GM12878 (cell line): ENCODE data around the gene PDZRN4. TPM values are rescaled to one million over a fixed set of nuclear protein-coding genes. Genes with fewer than 3 reads are reported as not detected.

Experiments used
- ATAC-seq: fragments of 200-7000 bp; cut with Tn5 transposase; 3 replicates; pipeline ENCODE4 v1.9.1; 2020; ENCODE audit warnings: mild to moderate bottlenecking, moderate library complexity
- BruUV-seq: library from RNA; stranded (reverse); fragments of 400-500 nt; replicated peaks from 2 replicates; lab custom pipeline; 2021; lab: Mats Ljungman, UMichigan
- CTCF ChIA-PET: fragments of 300-600 bp; sonication (Branson Sonifier 250); formaldehyde crosslinking; extraction: SDS; loops from one replicate; lab custom pipeline; 2021; ENCODE audit warnings: inconsistent platforms; lab: Yijun Ruan, JAX
- POLR2A ChIA-PET: fragments of 350-600 bp; formaldehyde crosslinking; extraction: SDS; loops from one replicate; lab custom pipeline; 2021; ENCODE audit warnings: inconsistent platforms; lab: Charles Lee
- RAD21 ChIA-PET: fragments of 300-600 bp; sonication (Branson Sonifier 250); formaldehyde crosslinking; loops from one replicate; lab custom pipeline; 2023; ENCODE audit warnings: antibody characterized with exemption; ENCODE audit not compliant: unreplicated experiment; lab: Charles Lee
- SMC1A ChIA-PET: fragments of 300-600 bp; sonication (Branson Sonifier 250); formaldehyde crosslinking; loops from one replicate; lab custom pipeline; 2023; ENCODE audit not compliant: unreplicated experiment, uncharacterized antibody; lab: Charles Lee
- DNase-seq: peaks from one replicate; pipeline ENCODE4 v3.0.0-alpha.2; 2011; ENCODE audit warnings: low read depth, low spot score
- FAIRE-seq: peaks from 3 replicates; lab custom pipeline; 2011; peaks lifted over from hg19 to GRCh38; lab: Jason Lieb, UNC
- H2AFZ ChIP-seq: 2 replicates; pipeline ENCODE4 v1.6.0; 2011; ENCODE audit warnings: low read depth, low read length, control low read depth; ENCODE audit not compliant: control insufficient read depth
- H3K27ac ChIP-seq: 2 replicates; pipeline ENCODE4 v1.5.1; 2011; ENCODE audit warnings: control low read depth; ENCODE audit not compliant: control insufficient read depth, insufficient read depth
- H3K27me3 ChIP-seq, 2 experiments: replicated peaks in 1 of 2; 2 replicates each; pipeline versions ENCODE4 v1.6.0 to v1.6.1; 2011; ENCODE audit warnings: low read length in 1 of 2; ENCODE audit not compliant: control insufficient read depth in 2 of 2, insufficient read depth in 2 of 2
- H3K36me3 ChIP-seq, 2 experiments: 2 replicates each; pipeline ENCODE4 v1.5.1; 2011; ENCODE audit warnings: low read length in 1 of 2; ENCODE audit not compliant: control insufficient read depth in 2 of 2, insufficient read depth in 2 of 2
- H3K4me1 ChIP-seq: 2 replicates; pipeline ENCODE4 v1.6.1; 2011; ENCODE audit warnings: mild to moderate bottlenecking, low read length, moderate library complexity, mixed read lengths; ENCODE audit not compliant: control insufficient read depth, insufficient read depth
- H3K4me2 ChIP-seq: 2 replicates; pipeline ENCODE4 v1.6.0; 2011; ENCODE audit warnings: control low read depth; ENCODE audit not compliant: control insufficient read depth, insufficient read depth
- H3K4me3 ChIP-seq: fragments of 200-600 bp; sonication (generic); 2 replicates; pipeline ENCODE4 v1.5.1; 2016
- H3K79me2 ChIP-seq: 2 replicates; pipeline ENCODE4 v1.6.0; 2011; ENCODE audit warnings: low read length; ENCODE audit not compliant: control insufficient read depth, insufficient read depth
- H3K9ac ChIP-seq: 2 replicates; pipeline ENCODE4 v1.8.0; 2011; ENCODE audit warnings: low read length, control low read depth, mixed read lengths; ENCODE audit not compliant: control insufficient read depth, insufficient read depth
- H3K9me3 ChIP-seq: replicated peaks from 3 replicates; pipeline ENCODE4 v1.5.1; 2011; ENCODE audit warnings: mild to moderate bottlenecking, low read length; ENCODE audit not compliant: control insufficient read depth, insufficient read depth
- H4K20me1 ChIP-seq: 2 replicates; pipeline ENCODE4 v1.6.0; 2011; ENCODE audit not compliant: control insufficient read depth, insufficient read depth
- BCL11A ChIP-seq: IDR thresholded peaks from 2 replicates; pipeline ENCODE4 v1.6.1; 2011; ENCODE audit warnings: low read depth, low read length
- BMI1 ChIP-seq: fragments of 450-650 bp; IDR thresholded peaks from 2 replicates; pipeline ENCODE4 v1.6.1; 2016; ENCODE audit warnings: mild to moderate bottlenecking, moderate library complexity, borderline replicate concordance
- CREM ChIP-seq: IDR thresholded peaks from 2 replicates; pipeline ENCODE4 v1.6.1; 2014; ENCODE audit warnings: antibody characterized with exemption, low read depth
- CUX1 ChIP-seq: IDR thresholded peaks from 2 replicates; pipeline ENCODE4 v1.6.1; 2012; ENCODE audit warnings: improper control_type of control experiment, low read depth, low read length; ENCODE audit not compliant: insufficient replicate concordance
- DPF2 ChIP-seq: fragments of 450-650 bp; IDR thresholded peaks from 2 replicates; pipeline ENCODE4 v1.6.1; 2017; ENCODE audit warnings: mild to moderate bottlenecking
- EED ChIP-seq: sonication (generic); IDR thresholded peaks from 2 replicates; pipeline ENCODE4 v1.6.1; 2016; ENCODE audit warnings: antibody characterized with exemption, low read depth
- EP300 ChIP-seq, 2 experiments: fragments of 150-350 bp in 1 of 2; IDR thresholded peaks; 2 replicates each; pipeline ENCODE4 v1.6.1; 2011 to 2012; ENCODE audit warnings: low read depth in 2 of 2, low read length in 2 of 2, borderline replicate concordance in 1 of 2, improper control_type of control experiment in 1 of 2, inconsistent platforms in 1 of 2; ENCODE audit not compliant: control insufficient read depth in 1 of 2
- FOXM1 ChIP-seq: IDR thresholded peaks from 2 replicates; pipeline ENCODE4 v1.6.1; 2012; ENCODE audit warnings: low read depth, mild to moderate bottlenecking, inconsistent platforms, low read length, moderate library complexity
- GABPA ChIP-seq: IDR thresholded peaks from 2 replicates; pipeline ENCODE4 v1.6.1; 2014; ENCODE audit warnings: antibody characterized with exemption, low read depth, mild to moderate bottlenecking, inconsistent platforms
- IKZF1 ChIP-seq: fragments of 450-650 bp; conservative IDR thresholded peaks from 2 replicates; pipeline ENCODE4 v1.6.1; 2017; ENCODE audit warnings: antibody characterized with exemption, mild to moderate bottlenecking
- IKZF2 ChIP-seq, 2 experiments: fragments of 450-650 bp; IDR thresholded peaks; 2 replicates each; pipeline ENCODE4 v1.6.1; 2017; ENCODE audit warnings: mild to moderate bottlenecking in 2 of 2, moderate library complexity in 2 of 2
- IRF4 ChIP-seq: IDR thresholded peaks from 2 replicates; pipeline ENCODE4 v1.6.1; 2011; ENCODE audit warnings: low read depth, low read length
- KAT2A ChIP-seq: conservative IDR thresholded peaks from 2 replicates; pipeline ENCODE4 v1.6.1; 2011; ENCODE audit warnings: low read depth, low read length; ENCODE audit not compliant: control insufficient read depth
- MLLT1 ChIP-seq: fragments of 450-650 bp; IDR thresholded peaks from 2 replicates; pipeline ENCODE4 v1.6.1; 2016; ENCODE audit warnings: mild to moderate bottlenecking
- NFIC ChIP-seq: IDR thresholded peaks from 2 replicates; pipeline ENCODE4 v1.6.1; 2012; ENCODE audit warnings: low read depth, mild to moderate bottlenecking, inconsistent platforms, low read length, moderate library complexity
- NR2C1 ChIP-seq: fragments of 450-650 bp; IDR thresholded peaks from 2 replicates; pipeline ENCODE4 v1.6.1; 2017; ENCODE audit warnings: antibody characterized with exemption, mild to moderate bottlenecking, moderate library complexity
- ZNF217 ChIP-seq: fragments of 450-650 bp; IDR thresholded peaks from 2 replicates; pipeline ENCODE4 v1.6.1; 2017; ENCODE audit warnings: antibody characterized with exemption, mild to moderate bottlenecking
- ZZZ3 ChIP-seq: IDR thresholded peaks from 2 replicates; pipeline ENCODE4 v1.6.1; 2011; ENCODE audit warnings: low read depth; ENCODE audit not compliant: control insufficient read depth, insufficient read length
- WGBS: methylation state at CpG from one replicate; pipeline ENCODE4 v1.1.6; 2016; ENCODE audit warnings: low lambda C conversion rate; ENCODE audit not compliant: insufficient replicate concordance, insufficient coverage; ENCODE audit errors: missing lambda C conversion rate; 5-methylcytosine and 5-hydroxymethylcytosine counted together
- in situ Hi-C: fragments of 300-500 bp; cut with MboI; formaldehyde crosslinking; loops from 9 replicates; pipeline ENCODE4 v1.14.3; 2018; ENCODE audit warnings: mixed read lengths
- intact Hi-C: fragments of 100-400 bp; cut with micrococcal nuclease; formaldehyde crosslinking; loops from one replicate; pipeline ENCODE4 v1.14.2; 2022; ENCODE audit not compliant: unreplicated experiment
- polyA plus RNA-seq, 11 experiments: library from polyadenylated mRNA; depleted of rRNA in 4 of 11; unstranded in 6 of 11; stranded (reverse) in 5 of 11; fragments of >200 nt; fragmentation: Nextera tagmentation in 4 of 11; fragmentation: Illumina TruSeq in 1 of 11; extraction: Ambion mirVana in 4 of 11; extraction: Trizol in 1 of 11; gene quantifications; 1 replicate in 1 of 11; 2 replicates in 10 of 11; pipeline versions ENCODE4 v1.2.1 to v1.2.3, GENCODE V29; 2011 to 2016; ENCODE audit warnings: inconsistent platforms in 2 of 11, missing spikeins in 2 of 11, low read depth in 1 of 11
- total RNA-seq, 4 experiments: library from RNA; depleted of rRNA in 3 of 4; stranded (reverse); fragments of >200 nt in 3 of 4; fragmentation: Illumina TruSeq in 1 of 4; extraction: Trizol in 1 of 4; gene quantifications; 2 replicates each; pipeline versions ENCODE4 v1.2.1 to v1.2.3, GENCODE V29; 2013 to 2021

The PDZRN4 gene
- total and polyA plus RNA-seq, 10 of the 15 experiments (the other 5 are each of a cell fraction or from before 2014, with no cell fraction given): 0.03 TPM; not detected in 9

DNA sequence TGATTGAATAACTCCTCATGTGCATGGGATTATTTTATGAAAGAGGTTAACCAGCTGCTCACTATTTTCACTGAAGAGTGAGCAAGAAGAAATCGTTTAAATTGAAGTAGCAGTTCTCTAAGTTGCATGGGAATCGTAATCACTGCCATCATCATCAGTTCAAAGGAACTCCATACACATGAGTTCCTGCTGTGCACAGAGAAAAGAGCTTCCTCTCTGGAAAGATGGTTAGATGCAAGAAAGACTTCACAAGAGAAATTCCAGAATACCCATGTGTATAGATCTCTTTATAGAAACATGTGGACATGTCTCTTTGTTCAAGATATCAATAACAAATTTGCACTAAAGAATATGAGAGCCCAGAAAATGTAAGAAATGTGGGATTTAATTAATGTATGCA, 291.3 kb downstream of the PDZRN4 start (continued):
- TF ChIP-seq ZZZ3: no peak
- TF ChIP-seq CUX1: no peak
- no peak for TF ChIP-seq MLLT1
- TF ChIP-seq, all 136 proteins: peak for 0

DNA sequence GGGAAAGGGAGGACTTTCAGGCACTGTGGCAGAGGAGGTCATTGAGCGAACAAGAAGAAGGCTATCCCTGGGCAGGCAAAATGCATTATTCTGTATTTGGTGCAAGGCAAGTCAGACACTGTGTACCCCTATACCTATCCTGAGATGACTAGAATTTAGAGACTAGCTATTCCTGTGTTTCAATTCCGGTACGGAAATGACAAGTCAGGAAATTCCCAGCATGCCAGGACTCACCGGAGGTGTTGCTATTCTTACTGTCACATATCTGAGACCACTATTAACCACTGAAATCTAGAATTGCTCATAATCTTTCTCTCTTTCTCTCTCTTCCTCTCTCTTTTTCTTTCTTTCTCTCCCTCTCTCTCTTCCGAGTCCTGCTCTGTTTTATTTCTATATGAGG, 297.1 kb downstream of the PDZRN4 start:
- Histone ChIP-seq H3K9me3 (no peaks in the 10 kb centered on the region), H3K27ac (no peak overlapping the region), H3K4me2 (no peak overlapping the region), H2AFZ (no peak overlapping the region), H3K79me2 (no peaks in the 10 kb centered on the region), H4K20me1 (no peaks in the 10 kb centered on the region), H3K9ac (no peak overlapping the region), H3K4me1 (no peaks in the 10 kb centered on the region), H3K36me3 (no peaks in the 10 kb centered on the region), H3K4me3 (no peak overlapping the region), H3K27me3 (no peaks in the 10 kb centered on the region)
- in situ Hi-C loops (no loop called here), intact Hi-C loops (no loop called here)
- ChIA-PET SMC1A (no interaction called here), POLR2A (no interaction called here), CTCF (no interaction called here), RAD21 (no interaction called here)
- BruUV-seq: no TSS peak
- ATAC-seq (peak; percentile 70), DNase-seq (no peak), FAIRE-seq (no peak)
- 0% methylated on average over 5 of the region's 5 CpGs for WGBS
- TF ChIP-seq KAT2A (no peak), NFIC (peak; percentile 89; the same call in 1 of the 2 replicates), ZNF217 (no peak), FOXM1 (0 out of 2 replicates have a peak, but pooled peaks have one; percentile 52), EED (peak; percentile 72), NR2C1 (no peak), BMI1 (0 out of 2 replicates have a peak, but pooled peaks have one; percentile 17), GABPA (peak; percentile 39; the same call in 1 of the 2 replicates), CREM (peak; percentile 49; the same call in 1 of the 2 replicates), EP300 (IDR thresholded peaks at IDR 0.05; ENCODE audit: borderline replicate concordance in 1 of 2, control insufficient read depth in 1 of 2, low read depth in 2 of 2, low read length in 2 of 2) (peak in 1 of 2 experiments; percentile 37; a peak in 1 of 4 replicates), IKZF1 (peak; percentile 70), IRF4 (peak; percentile 76; the same call in 1 of the 2 replicates), BCL11A (peak; percentile 69; the same call in 1 of the 2 replicates), IKZF2 (IDR thresholded peaks at IDR 0.05) (peak; percentile 62 to 73), DPF2 (0 out of 2 replicates have a peak, but pooled peaks have one; percentile 53)
